ENCODE measurements around the gene PRXL2A. TPM values are rescaled to one million over a fixed set of nuclear protein-coding genes. Genes with fewer than 3 reads are reported as not detected.
"Not testable (repeated sequence)": the region's sequence is repeated elsewhere in the genome, so short reads cannot be mapped to it uniquely, and the experiment has no call there.

PRXL2A gene
- total RNA-seq, 1 donor from 2014 or later: 118 TPM

- no peak for DNase-seq (ENCODE audit: low spot score)
These were observed 2.9 kb downstream of the PRXL2A start for GRCh38 chr10:80411267-80411668.

- no peak for DNase-seq (ENCODE audit: low spot score)
These were observed 3.4 kb downstream of the PRXL2A start for GRCh38 chr10:80411681-80412220.

- no peak for DNase-seq (ENCODE audit: low spot score)
These were observed 4.1 kb downstream of the PRXL2A start for GRCh38 chr10:80412486-80412885.

GRCh38 chr10:80413271-80413996 lies 5.1 kb downstream of the PRXL2A start:
- peak; percentile 81 for DNase-seq (ENCODE audit: low spot score)

- no peak for DNase-seq (ENCODE audit: low spot score)
These were observed 6.0 kb downstream of the PRXL2A start for GRCh38 chr10:80414142-80414895.

GRCh38 chr10:80415734-80416478 lies 7.6 kb downstream of the PRXL2A start:
- DNase-seq (ENCODE audit: low spot score): no peak

- DNase-seq (ENCODE audit: low spot score): peak; percentile 68
These were observed 8.2 kb downstream of the PRXL2A start for GRCh38 chr10:80416479-80417098.

GRCh38 chr10:80417256-80417655 lies 8.9 kb downstream of the PRXL2A start:
- not testable (repeated sequence) for DNase-seq (ENCODE audit: low spot score)

GRCh38 chr10:80421050-80421706 lies 12.8 kb downstream of the PRXL2A start:
- DNase-seq (ENCODE audit: low spot score): no peak

GRCh38 chr10:80421707-80422536 lies 13.6 kb downstream of the PRXL2A start:
- DNase-seq (ENCODE audit: low spot score): no peak

GRCh38 chr10:80425901-80426300 lies 17.6 kb downstream of the PRXL2A start:
- no peak for DNase-seq (ENCODE audit: low spot score)

GRCh38 chr10:80427541-80427940 lies 19.2 kb downstream of the PRXL2A start:
- no peak for DNase-seq (ENCODE audit: low spot score)

GRCh38 chr10:80429521-80429973 lies 21.2 kb downstream of the PRXL2A start:
- peak; percentile 83 for DNase-seq (ENCODE audit: low spot score)

- DNase-seq (ENCODE audit: low spot score): no peak
These were observed 24.8 kb downstream of the PRXL2A start for GRCh38 chr10:80433134-80433533.

GRCh38 chr10:80436446-80437098 lies 28.2 kb downstream of the PRXL2A start:
- no peak for DNase-seq (ENCODE audit: low spot score)

GRCh38 chr10:80437227-80437626 lies 28.9 kb downstream of the PRXL2A start:
- no peak for DNase-seq (ENCODE audit: low spot score)

- no peak for DNase-seq (ENCODE audit: low spot score)
These were observed 33.5 kb downstream of the PRXL2A start for GRCh38 chr10:80441831-80442230.

GRCh38 chr10:80442879-80443278 lies 34.5 kb downstream of the PRXL2A start:
- no peak for DNase-seq (ENCODE audit: low spot score)

- DNase-seq (ENCODE audit: low spot score): no peak
These were observed 35.2 kb downstream of the PRXL2A start for GRCh38 chr10:80443531-80443974.

GRCh38 chr10:80444124-80444523 lies 35.8 kb downstream of the PRXL2A start:
- no peak for DNase-seq (ENCODE audit: low spot score)

Measured in ureter (tissue), 1 donor.